Measurements from ENCODE around the gene CLEC17A.

Gene CLEC17A

GRCh38 chr19:14659874-14660489 is 77.1 kb downstream of the CLEC17A start:
- DNase-seq = no peak

DNA sequence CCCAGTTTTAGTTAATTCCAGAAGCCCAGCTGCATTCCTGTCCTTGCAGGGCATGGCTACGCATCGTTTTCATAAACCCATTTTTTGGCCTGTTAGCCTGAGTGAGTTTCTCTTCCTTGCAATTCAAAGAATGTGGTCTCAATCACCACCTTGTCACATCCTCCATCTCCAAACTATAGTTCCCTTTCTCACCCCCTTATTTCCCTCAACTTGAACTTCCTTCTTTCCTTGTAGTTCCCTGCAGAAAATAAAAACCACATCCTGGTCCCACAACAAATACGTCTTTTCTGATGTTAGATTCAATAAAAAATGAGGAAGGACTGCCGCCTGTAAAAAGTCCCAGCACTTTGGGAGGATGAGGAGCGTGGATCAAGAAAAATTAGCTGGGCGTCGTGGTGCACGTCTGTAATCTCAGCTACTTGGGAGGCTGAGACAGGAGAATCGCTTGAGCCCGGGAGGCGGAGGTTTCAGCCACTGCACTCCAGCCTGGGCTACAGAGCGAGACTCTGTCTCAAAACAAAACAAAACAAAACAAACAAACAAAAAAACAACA is 78.6 kb downstream of the CLEC17A start:
- DNase-seq = no peak
